Mesendoderm (in vitro differentiated cells): ENCODE data around the gene MSMB.
A peak's percentile ranks its signal among the peaks of the same experiment; 100 is the strongest.

ENCODE experiments used
- DNase-seq: peaks from one replicate; pipeline ENCODE4 v3.0.0; 2013
- H2AK5ac ChIP-seq: 2 replicates; pipeline ENCODE4 v1.6.1; 2013; ENCODE audit warnings: low read length, inconsistent platforms
- H2BK120ac ChIP-seq: 2 replicates; pipeline ENCODE4 v1.6.1; 2013; ENCODE audit warnings: low read depth, mild to moderate bottlenecking, low read length, moderate library complexity, mixed read lengths
- H2BK15ac ChIP-seq: replicated peaks from 2 replicates; pipeline ENCODE4 v1.6.1; 2013; ENCODE audit warnings: low read depth, mild to moderate bottlenecking, moderate library complexity
- H2BK5ac ChIP-seq: 2 replicates; pipeline ENCODE4 v1.6.1; 2013; ENCODE audit warnings: low read length, inconsistent platforms
- H3K18ac ChIP-seq: 2 replicates; pipeline ENCODE4 v1.6.1; 2013; ENCODE audit warnings: mild to moderate bottlenecking, low read length, mixed read lengths
- H3K23ac ChIP-seq: one replicate; pipeline ENCODE4 v1.6.1; 2013; ENCODE audit warnings: low read length
- H3K27ac ChIP-seq: 2 replicates; pipeline ENCODE4 v1.5.1; 2013; ENCODE audit warnings: low read depth, mild to moderate bottlenecking, inconsistent platforms, low read length, moderate library complexity
- H3K27me3 ChIP-seq: 2 replicates; pipeline ENCODE4 v1.6.1; 2013; ENCODE audit warnings: low read length, control low read depth, mild to moderate bottlenecking, inconsistent platforms; ENCODE audit not compliant: insufficient read depth, poor library complexity
- H3K36me3 ChIP-seq: 2 replicates; pipeline ENCODE4 v1.6.1; 2013; ENCODE audit warnings: low read length, inconsistent platforms; ENCODE audit not compliant: control insufficient read depth, insufficient read depth
- H3K4ac ChIP-seq: one replicate; pipeline ENCODE4 v1.6.1; 2013; ENCODE audit warnings: low read depth, mild to moderate bottlenecking, low read length, moderate library complexity
- H3K4me1 ChIP-seq: 2 replicates; pipeline ENCODE4 v1.6.1; 2013; ENCODE audit warnings: low read depth, low read length, inconsistent platforms; ENCODE audit not compliant: control insufficient read depth
- H3K4me2 ChIP-seq: 2 replicates; pipeline ENCODE4 v1.6.1; 2013; ENCODE audit warnings: low read length
- H3K4me3 ChIP-seq: 2 replicates; pipeline ENCODE4 v1.5.1; 2013; ENCODE audit warnings: mild to moderate bottlenecking, low read length
- H3K56ac ChIP-seq: one replicate; pipeline ENCODE4 v1.6.1; 2013; ENCODE audit warnings: low read length
- H3K79me1 ChIP-seq: 2 replicates; pipeline ENCODE4 v1.6.1; 2013; ENCODE audit warnings: low read length, inconsistent platforms
- H3K79me2 ChIP-seq: 2 replicates; pipeline ENCODE4 v1.6.1; 2013; ENCODE audit warnings: mild to moderate bottlenecking, low read length; ENCODE audit not compliant: control insufficient read depth, insufficient read depth
- H3K9ac ChIP-seq: 2 replicates; pipeline ENCODE4 v1.6.1; 2013; ENCODE audit warnings: low read length, inconsistent platforms
- H4K5ac ChIP-seq: one replicate; pipeline ENCODE4 v1.6.1; 2013; ENCODE audit warnings: low read length
- H4K8ac ChIP-seq: one replicate; pipeline ENCODE4 v1.6.1; 2013; ENCODE audit warnings: low read depth, mild to moderate bottlenecking, control low read depth, low read length, moderate library complexity
- WGBS: extraction: QIAGEN DNeasy Blood & Tissue Kit; methylation state at CpG from one replicate; pipeline ENCODE4 v1.1.7; 2013; ENCODE audit warnings: low lambda C conversion rate, missing lambda C conversion rate; ENCODE audit not compliant: insufficient coverage; ENCODE audit errors: extremely low coverage; 5-methylcytosine and 5-hydroxymethylcytosine counted together

The MSMB gene

GRCh38 chr10:46055771-46056170, 9.7 kb upstream of the MSMB start:
- peak overlapping the region; percentile 76 for H3K56ac ChIP-seq
- peak overlapping the region; percentile 41 for H2BK5ac ChIP-seq

GRCh38 chr10:46053534-46054434, 7.7 kb upstream of the MSMB start:
- H3K27ac ChIP-seq = peak overlapping the region; percentile 92
- peak overlapping the region; percentile 52 for H3K9ac ChIP-seq
- peak overlapping the region; percentile 88 for H3K4ac ChIP-seq
- H3K4me3 ChIP-seq = no peak overlapping the region
- H3K79me1 ChIP-seq = no peaks in the 10 kb centered on the region
- peak overlapping the region; percentile 94 for H2BK15ac ChIP-seq
- H3K18ac ChIP-seq = peak overlapping the region; percentile 99
- H3K4me1 ChIP-seq = peaks cover 30% of the 10 kb centered on the region
- peak overlapping the region; percentile 97 for H2BK5ac ChIP-seq
- H3K56ac ChIP-seq = peak overlapping the region; percentile 88
- H3K79me2 ChIP-seq = no peaks in the 10 kb centered on the region
- WGBS = no CpG with 5 or more reads among the region's 9 CpGs
- peak; percentile 88 for DNase-seq
- no peak overlapping the region for H4K8ac ChIP-seq
- peak overlapping the region; percentile 95 for H3K23ac ChIP-seq
- H2BK120ac ChIP-seq = peak overlapping the region; percentile 86
- H4K5ac ChIP-seq = peak overlapping the region; percentile 7
- no peak overlapping the region for H3K4me2 ChIP-seq
- no peaks in the 10 kb centered on the region for H3K27me3 ChIP-seq
- no peaks in the 10 kb centered on the region for H3K36me3 ChIP-seq
- H2AK5ac ChIP-seq = no peak overlapping the region

More at GRCh38 chr10:46055771-46056170, 9.7 kb upstream of the MSMB start:
- H3K4ac ChIP-seq = peak overlapping the region; percentile 43
- H3K4me3 ChIP-seq = no peak overlapping the region
- no peaks in the 10 kb centered on the region for H3K79me2 ChIP-seq
- H3K9ac ChIP-seq = no peak overlapping the region
- no peak overlapping the region for H3K4me2 ChIP-seq
- no peaks in the 10 kb centered on the region for H3K36me3 ChIP-seq
- peak overlapping the region; percentile 63 for H2AK5ac ChIP-seq
- no peak overlapping the region for H3K23ac ChIP-seq
- H3K4me1 ChIP-seq = peaks cover 30% of the 10 kb centered on the region
- H2BK15ac ChIP-seq = peak overlapping the region; percentile 28
- no CpG with 5 or more reads among the region's 4 CpGs for WGBS
- no peak for DNase-seq
- H3K27ac ChIP-seq = peak overlapping the region; percentile 56
- no peaks in the 10 kb centered on the region for H3K79me1 ChIP-seq
- H4K5ac ChIP-seq = no peak overlapping the region
- peak overlapping the region; percentile 2 for H3K18ac ChIP-seq
- no peak overlapping the region for H4K8ac ChIP-seq
- no peaks in the 10 kb centered on the region for H3K27me3 ChIP-seq
- H2BK120ac ChIP-seq = no peak overlapping the region

- Histone ChIP-seq H3K9ac (peak overlapping the region; percentile 52), H3K27ac (peak overlapping the region; percentile 90), H3K4me2 (no peak overlapping the region), H3K4ac (peak overlapping the region; percentile 95), H2BK120ac (peak overlapping the region; percentile 40), H3K18ac (peak overlapping the region; percentile 82), H3K27me3 (no peaks in the 10 kb centered on the region), H3K56ac (peak overlapping the region; percentile 88), H3K23ac (peak overlapping the region; percentile 95), H4K8ac (peak overlapping the region; percentile 68), H2BK15ac (no peak overlapping the region), H3K36me3 (no peaks in the 10 kb centered on the region), H2BK5ac (peak overlapping the region; percentile 96), H3K79me1 (no peaks in the 10 kb centered on the region), H3K79me2 (no peaks in the 10 kb centered on the region), H3K4me1 (peaks cover 30% of the 10 kb centered on the region), H4K5ac (peak overlapping the region; percentile 29), H2AK5ac (peak overlapping the region; percentile 93), H3K4me3 (no peak overlapping the region)
- WGBS = no CpG with 5 or more reads among the region's 6 CpGs
- no peak for DNase-seq
Measured at GRCh38 chr10:46052791-46053375, 6.8 kb upstream of the MSMB start.

- Histone ChIP-seq H3K4ac (peak overlapping the region; percentile 95), H3K56ac (peak overlapping the region; percentile 88), H3K4me1 (peaks cover 36% of the 10 kb centered on the region), H3K9ac (no peak overlapping the region), H3K18ac (peak overlapping the region; percentile 82), H3K27me3 (no peaks in the 10 kb centered on the region), H4K5ac (no peak overlapping the region), H2BK5ac (peak overlapping the region; percentile 96), H2BK120ac (peak overlapping the region; percentile 95), H3K23ac (no peak overlapping the region), H2AK5ac (no peak overlapping the region), H3K4me2 (no peak overlapping the region), H2BK15ac (peak overlapping the region; percentile 1), H3K79me1 (no peaks in the 10 kb centered on the region), H3K27ac (peak overlapping the region; percentile 90), H3K4me3 (no peak overlapping the region), H4K8ac (no peak overlapping the region), H3K36me3 (no peaks in the 10 kb centered on the region), H3K79me2 (no peaks in the 10 kb centered on the region)
- no CpG with 5 or more reads among the region's 7 CpGs for WGBS
- peak; percentile 70 for DNase-seq
Measured at GRCh38 chr10:46052057-46052790, 6.2 kb upstream of the MSMB start.

DNA sequence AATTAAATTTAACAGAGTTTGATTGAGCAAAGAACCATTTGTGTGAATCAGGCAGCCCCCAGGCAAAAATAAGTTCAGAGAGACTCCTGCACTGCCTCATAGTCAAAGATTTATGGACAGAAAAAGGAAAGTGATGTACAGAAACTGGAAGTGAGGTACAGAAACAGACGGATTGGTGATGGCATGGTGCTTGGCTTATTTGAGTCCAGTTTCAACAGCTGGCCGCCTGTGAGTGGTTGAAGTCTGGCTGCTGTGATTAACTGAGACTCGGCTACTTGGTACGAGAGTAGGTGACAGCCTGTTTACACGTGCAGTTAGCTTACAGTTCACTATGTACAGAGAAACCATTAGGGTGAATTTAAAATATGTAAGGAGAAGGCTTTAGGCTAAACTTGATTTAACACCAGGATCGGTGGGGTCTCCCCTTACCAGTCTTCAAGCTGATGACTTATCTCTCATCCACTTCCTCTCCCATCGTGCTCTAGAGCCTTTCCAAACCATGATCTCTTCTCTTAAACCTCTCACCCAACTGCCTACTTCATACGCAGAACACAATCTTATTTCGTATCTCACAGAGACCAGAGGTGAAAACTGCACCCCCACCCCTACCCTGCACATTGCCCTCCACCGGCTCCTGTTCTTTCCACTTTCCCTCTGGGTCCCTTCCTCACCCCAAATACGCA, 5.0 kb upstream of the MSMB start:
- peak overlapping the region; percentile 72 for H3K18ac ChIP-seq
- H3K4me3 ChIP-seq = no peak overlapping the region
- H3K4me1 ChIP-seq = peaks cover 36% of the 10 kb centered on the region
- no peak for DNase-seq
- H4K5ac ChIP-seq = no peak overlapping the region
- H2AK5ac ChIP-seq = peak overlapping the region; percentile 8
- no peak overlapping the region for H3K9ac ChIP-seq
- H3K36me3 ChIP-seq = no peaks in the 10 kb centered on the region
- peak overlapping the region; percentile 80 for H3K56ac ChIP-seq
- H2BK5ac ChIP-seq = peak overlapping the region; percentile 65
- H3K27ac ChIP-seq = peak overlapping the region; percentile 90
- no peak overlapping the region for H2BK15ac ChIP-seq
- H3K23ac ChIP-seq = peak overlapping the region; percentile 1
- H2BK120ac ChIP-seq = peak overlapping the region; percentile 95
- H3K79me2 ChIP-seq = no peaks in the 10 kb centered on the region
- no CpG with 5 or more reads among the region's 11 CpGs for WGBS
- H3K4ac ChIP-seq = peak overlapping the region; percentile 66
- H4K8ac ChIP-seq = peak overlapping the region; percentile 16
- no peaks in the 10 kb centered on the region for H3K27me3 ChIP-seq
- no peak overlapping the region for H3K4me2 ChIP-seq
- no peaks in the 10 kb centered on the region for H3K79me1 ChIP-seq
